Measurements from ENCODE around the gene MBLAC2. TPM values are rescaled to one million over a fixed set of nuclear protein-coding genes. Genes with fewer than 3 reads are reported as not detected.

The MBLAC2 gene
- 4.3 and 4.6 TPM in 2 replicates for total RNA-seq (2021)
- Bru-seq, nascent RNA = percentile 52 among the genes with signal in this experiment
- BruChase-seq, experiment 1, labeled RNA remaining after a 2-hour chase = percentile 68 among the genes with signal in this experiment
- percentile 42 among the genes with signal in this experiment for BruChase-seq, experiment 2, labeled RNA remaining after a 6-hour chase
- long read RNA-seq, full-length matches to known transcripts = 7 of 7 reads
- long read RNA-seq, partial matches to known transcripts = 0 of 7 reads
- long read RNA-seq, other reads (novel, unspliced or antisense) = 0 of 7 reads

DNA sequence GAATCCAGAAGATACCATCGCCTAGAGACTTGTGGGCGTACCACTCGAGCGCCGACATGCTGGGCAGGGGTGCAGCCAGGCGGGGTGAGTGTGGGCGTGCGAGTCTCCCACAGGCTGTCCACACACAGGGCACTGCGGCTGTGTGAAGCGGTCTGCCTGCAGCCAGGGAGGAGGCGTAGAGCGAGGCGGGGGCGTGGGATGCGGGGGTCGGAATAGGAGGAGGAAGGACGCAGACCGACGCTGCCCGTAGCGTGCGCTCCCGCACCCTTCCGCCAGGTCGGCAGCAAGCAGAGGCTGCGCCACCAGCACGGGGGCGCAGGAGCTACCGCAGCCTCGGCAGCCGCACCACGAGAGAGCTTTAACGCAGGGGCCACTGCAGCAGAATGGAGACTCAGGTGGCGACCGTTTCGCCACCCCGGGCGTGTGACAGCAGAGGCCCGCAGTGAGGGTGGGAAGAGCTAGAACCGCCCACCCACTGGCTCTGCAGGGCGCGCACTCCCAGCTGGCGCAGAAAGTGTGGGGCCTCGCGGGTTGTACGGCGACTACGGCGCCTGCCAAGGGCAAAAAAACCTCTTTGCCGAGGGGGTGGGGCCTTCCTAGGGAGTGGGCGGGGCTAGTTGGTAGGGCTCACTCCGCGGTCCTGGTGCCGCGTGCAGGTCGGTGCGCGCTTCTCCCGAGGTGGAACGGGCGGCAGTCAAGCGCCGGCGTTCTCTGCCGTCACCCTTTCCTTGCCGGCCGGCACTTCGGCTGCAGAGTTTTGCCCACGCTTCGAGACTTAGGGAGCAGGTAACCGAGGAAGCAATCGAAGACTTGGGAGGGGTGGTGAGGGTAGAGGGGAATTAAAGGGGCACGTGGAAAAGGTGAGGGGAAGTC is at the start of gene MBLAC2, which contains the start of gene POLR3G:
MBLAC2 (minus strand) TSS at position 537 of the 873 bp plus-strand sequence; CDS start at position 58, 479 bp downstream.
POLR3G (plus strand) TSS at position 630 of the 873 bp plus-strand sequence. CDS start 10,704 bp downstream, outside the sequence.
- intact Hi-C loops (cut with micrococcal nuclease; ENCODE audit: unreplicated experiment) = loop anchor here (1.0 kb wide), 2 partner anchors 55 to 64 kb away; partner anchors contain the start of gene LYSMD3

DNA sequence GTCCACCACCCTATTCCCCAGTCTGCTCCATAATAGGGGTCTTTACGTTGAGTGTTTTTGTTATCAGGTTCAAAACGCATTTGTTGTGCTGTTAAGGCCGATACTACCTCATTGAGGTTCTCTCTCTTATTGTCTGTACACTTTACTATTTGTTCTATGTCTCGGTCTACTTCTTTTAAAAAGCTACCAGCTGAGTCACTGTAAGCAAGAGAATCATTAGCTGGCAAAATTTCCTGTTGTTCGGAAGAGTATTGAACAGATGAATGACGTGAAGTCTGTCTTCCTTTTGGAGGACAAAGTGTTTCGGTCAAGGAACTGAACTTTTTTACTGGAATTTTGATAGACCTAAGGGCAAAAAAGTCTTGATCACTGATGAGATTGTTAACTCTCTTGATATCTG is 44.5 kb upstream of the MBLAC2 start:
- no peak overlapping the region for H3K4me3 ChIP-seq
- ChIA-PET POLR2A (ENCODE audit: unreplicated experiment) (no interaction called here), CTCF (no interaction called here)
- no peaks in the 10 kb centered on the region; the same call in 1 of the 2 replicates for H3K9me3 ChIP-seq (ENCODE audit: insufficient read depth, low read depth)
- intact Hi-C loops (cut with micrococcal nuclease; ENCODE audit: unreplicated experiment) = no loop called here
- no TSS peak for BruUV-seq (replicated peaks)
- H4K20me1 ChIP-seq (ENCODE audit: insufficient read depth) = no peaks in the 10 kb centered on the region
- peaks cover 15% of the 10 kb centered on the region; the same call in 1 of the 2 replicates for H3K36me3 ChIP-seq (ENCODE audit: low read depth)
- no peaks in the 10 kb centered on the region for H3K27me3 ChIP-seq (ENCODE audit: insufficient read depth, low read depth)
- TF ChIP-seq EZH2 (IDR thresholded peaks at IDR 0.05; ENCODE audit: low read depth) = no peak
- TF ChIP-seq, protein P1, sequence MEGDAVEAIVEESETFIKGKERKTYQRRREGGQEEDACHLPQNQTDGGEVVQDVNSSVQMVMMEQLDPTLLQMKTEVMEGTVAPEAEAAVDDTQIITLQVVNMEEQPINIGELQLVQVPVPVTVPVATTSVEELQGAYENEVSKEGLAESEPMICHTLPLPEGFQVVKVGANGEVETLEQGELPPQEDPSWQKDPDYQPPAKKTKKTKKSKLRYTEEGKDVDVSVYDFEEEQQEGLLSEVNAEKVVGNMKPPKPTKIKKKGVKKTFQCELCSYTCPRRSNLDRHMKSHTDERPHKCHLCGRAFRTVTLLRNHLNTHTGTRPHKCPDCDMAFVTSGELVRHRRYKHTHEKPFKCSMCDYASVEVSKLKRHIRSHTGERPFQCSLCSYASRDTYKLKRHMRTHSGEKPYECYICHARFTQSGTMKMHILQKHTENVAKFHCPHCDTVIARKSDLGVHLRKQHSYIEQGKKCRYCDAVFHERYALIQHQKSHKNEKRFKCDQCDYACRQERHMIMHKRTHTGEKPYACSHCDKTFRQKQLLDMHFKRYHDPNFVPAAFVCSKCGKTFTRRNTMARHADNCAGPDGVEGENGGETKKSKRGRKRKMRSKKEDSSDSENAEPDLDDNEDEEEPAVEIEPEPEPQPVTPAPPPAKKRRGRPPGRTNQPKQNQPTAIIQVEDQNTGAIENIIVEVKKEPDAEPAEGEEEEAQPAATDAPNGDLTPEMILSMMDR (conservative IDR thresholded peaks at IDR 0.05) = no peak
- H3K79me2 ChIP-seq (ENCODE audit: low read depth) = no peaks in the 10 kb centered on the region
- no peak for DNase-seq
- no peaks in the 10 kb centered on the region for H3K9me2 ChIP-seq (ENCODE audit: insufficient read depth)
- H3F3A ChIP-seq (ENCODE audit: insufficient read depth, low read depth) = no peaks in the 10 kb centered on the region; the same call in 1 of the 2 replicates
- no peak overlapping the region for H3K27ac ChIP-seq
- H2AFZ ChIP-seq = no peak overlapping the region
- H3K4me1 ChIP-seq (replicated peaks; ENCODE audit: insufficient read depth) = no peaks in the 10 kb centered on the region
- H3K4me2 ChIP-seq = no peak overlapping the region

More for the DNA sequence above, at the start of gene MBLAC2, which contains the start of gene POLR3G:
- peak; percentile 75 to 90 for DNase-seq
- peaks cover 21% of the 10 kb centered on the region for H3K79me2 ChIP-seq (ENCODE audit: low read depth)
- peak within 1 kb of the TSS; percentile 100 for H2AFZ ChIP-seq
- H3K4me1 ChIP-seq (replicated peaks; ENCODE audit: insufficient read depth) = peaks cover 16% of the 10 kb centered on the region
- 0 out of 2 replicates have a peak, but pooled peaks cover 4% of the 10 kb centered on the region for H3K36me3 ChIP-seq (ENCODE audit: low read depth)
- BruUV-seq (replicated peaks) = no TSS peak
- H3K9me2 ChIP-seq (ENCODE audit: insufficient read depth) = no peaks in the 10 kb centered on the region; the same call in 1 of the 2 replicates
- ChIA-PET CTCF (interaction anchor here (0.6 to 0.7 kb wide), 2 partner anchors 73 to 802 kb away, joined by 4 read pairs; no protein-coding TSS in a partner anchor), POLR2A (ENCODE audit: unreplicated experiment) (interaction anchor here (0.6 to 0.7 kb wide), 3 partner anchors 57 to 1121 kb away, joined by 3 to 7 read pairs (median 6); no protein-coding TSS in a partner anchor)
- H4K20me1 ChIP-seq (ENCODE audit: insufficient read depth) = no peaks in the 10 kb centered on the region
- H3K9me3 ChIP-seq (ENCODE audit: insufficient read depth, low read depth) = no peaks in the 10 kb centered on the region
- H3K27ac ChIP-seq = peak within 1 kb of the TSS; percentile 51
- H3K4me2 ChIP-seq = peak within 1 kb of the TSS; percentile 90
- peak within 1 kb of the TSS; percentile 75 for H3K4me3 ChIP-seq
- H3F3A ChIP-seq (ENCODE audit: insufficient read depth, low read depth) = peaks cover 8% of the 10 kb centered on the region; the same call in 1 of the 2 replicates
- TF ChIP-seq EZH2 (IDR thresholded peaks at IDR 0.05; ENCODE audit: low read depth) = no peak
- TF ChIP-seq, protein P1 (conservative IDR thresholded peaks at IDR 0.05) = peak; percentile 49; the same call in 1 of the 2 replicates
- no peaks in the 10 kb centered on the region for H3K27me3 ChIP-seq (ENCODE audit: insufficient read depth, low read depth)

DNA sequence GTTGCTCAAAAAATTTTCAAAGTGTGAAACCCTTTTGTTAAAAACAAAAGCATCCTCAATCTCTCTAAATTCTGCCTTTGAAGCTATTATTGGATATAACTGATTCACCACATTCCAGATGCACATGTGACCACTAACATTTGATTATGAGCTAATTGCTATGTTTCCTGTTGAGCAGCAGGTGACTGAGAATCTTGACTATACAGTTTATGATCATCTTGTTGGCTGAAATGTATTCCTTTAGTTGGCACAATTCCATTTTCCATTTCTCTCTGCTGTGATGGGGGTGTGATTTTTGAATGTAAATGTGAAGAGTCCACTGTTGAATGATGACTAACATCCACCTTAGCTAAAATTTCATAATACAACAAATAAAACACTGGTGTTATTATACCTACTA is 44.1 kb upstream of the MBLAC2 start:
- H3K4me1 ChIP-seq (replicated peaks; ENCODE audit: insufficient read depth) = no peaks in the 10 kb centered on the region
- no peaks in the 10 kb centered on the region; the same call in 1 of the 2 replicates for H3K9me3 ChIP-seq (ENCODE audit: insufficient read depth, low read depth)
- H3K4me3 ChIP-seq = no peak overlapping the region
- POLR2A ChIA-PET (ENCODE audit: unreplicated experiment) = no interaction called here
- H3F3A ChIP-seq (ENCODE audit: insufficient read depth, low read depth) = no peaks in the 10 kb centered on the region; the same call in 1 of the 2 replicates
- H3K27me3 ChIP-seq (ENCODE audit: insufficient read depth, low read depth) = no peaks in the 10 kb centered on the region
- H2AFZ ChIP-seq = no peak overlapping the region
- no TSS peak for BruUV-seq (replicated peaks)
- H3K79me2 ChIP-seq (ENCODE audit: low read depth) = no peaks in the 10 kb centered on the region
- TF ChIP-seq, protein P1 (conservative IDR thresholded peaks at IDR 0.05) = no peak
- no peak for TF ChIP-seq EZH2 (IDR thresholded peaks at IDR 0.05; ENCODE audit: low read depth)
- H3K27ac ChIP-seq = no peak overlapping the region
- H3K9me2 ChIP-seq (ENCODE audit: insufficient read depth) = no peaks in the 10 kb centered on the region
- no peaks in the 10 kb centered on the region for H4K20me1 ChIP-seq (ENCODE audit: insufficient read depth)
- intact Hi-C loops (cut with micrococcal nuclease; ENCODE audit: unreplicated experiment) = no loop called here
- no peak for DNase-seq
- peaks cover 15% of the 10 kb centered on the region; the same call in 1 of the 2 replicates for H3K36me3 ChIP-seq (ENCODE audit: low read depth)
- CTCF ChIA-PET = no interaction called here
- H3K4me2 ChIP-seq = no peak overlapping the region

Data from PC-9 (cell line).